Smooth muscle cell (in vitro differentiated cells): ENCODE results near the gene HS1BP3. TPM values are rescaled to one million over a fixed set of nuclear protein-coding genes. Genes with fewer than 3 reads are reported as not detected.

Source experiments
- DNase-seq: peaks from one replicate; lab custom pipeline; 2025; ENCODE audit not compliant: unreplicated experiment; lab: John Stamatoyannopoulos, UW
- H2AFZ ChIP-seq: fragments of 200-600 bp; sonication (generic); 2 replicates; pipeline ENCODE4 v1.6.0; 2016; ENCODE audit warnings: antibody characterized with exemption, low read depth, mild to moderate bottlenecking
- H3F3A ChIP-seq: fragments of 200-600 bp; sonication (generic); 2 replicates; pipeline ENCODE4 v1.6.0; 2017; ENCODE audit warnings: antibody characterized with exemption, low read depth
- H3K27ac ChIP-seq: fragments of 200-600 bp; sonication (generic); 2 replicates; pipeline ENCODE4 v1.5.1; 2016; ENCODE audit warnings: low read depth, mild to moderate bottlenecking
- H3K27me3 ChIP-seq: fragments of 200-600 bp; sonication (generic); 2 replicates; pipeline ENCODE4 v1.6.1; 2016; ENCODE audit warnings: low read depth, mild to moderate bottlenecking
- H3K36me3 ChIP-seq: fragments of 200-600 bp; sonication (generic); 2 replicates; pipeline ENCODE4 v1.5.1; 2016; ENCODE audit warnings: low read depth
- H3K4me1 ChIP-seq: fragments of 200-600 bp; sonication (generic); 2 replicates; pipeline ENCODE4 v1.5.1; 2016; ENCODE audit warnings: low read depth
- H3K4me2 ChIP-seq: fragments of 200-600 bp; sonication (generic); 2 replicates; pipeline ENCODE4 v1.6.0; 2016; ENCODE audit warnings: mild to moderate bottlenecking
- H3K4me3 ChIP-seq: fragments of 200-600 bp; sonication (generic); 2 replicates; pipeline ENCODE4 v1.5.1; 2016; ENCODE audit warnings: mild to moderate bottlenecking
- H3K79me2 ChIP-seq: fragments of 200-600 bp; sonication (generic); 2 replicates; pipeline ENCODE4 v1.6.0; 2016; ENCODE audit warnings: low read depth, mild to moderate bottlenecking
- H3K9ac ChIP-seq: fragments of 200-600 bp; sonication (generic); 2 replicates; pipeline ENCODE4 v1.6.0; 2016; ENCODE audit warnings: low read depth
- H3K9me3 ChIP-seq: fragments of 200-600 bp; sonication (generic); replicated peaks from 2 replicates; pipeline ENCODE4 v1.5.1; 2016; ENCODE audit warnings: low read depth
- H4K20me1 ChIP-seq: fragments of 200-600 bp; sonication (generic); 2 replicates; pipeline ENCODE4 v1.6.0; 2016; ENCODE audit warnings: low read depth
- CTCF ChIP-seq: fragments of 200-600 bp; sonication (generic); IDR thresholded peaks from 2 replicates; pipeline ENCODE4 v1.5.1; 2017; ENCODE audit warnings: borderline replicate concordance, mild to moderate bottlenecking, antibody characterized with exemption; ENCODE audit not compliant: insufficient read depth, poor library complexity, severe bottlenecking
- WGBS: methylation state at CpG from one replicate; pipeline ENCODE4 v1.1.7; 2016; ENCODE audit warnings: low lambda C conversion rate; 5-methylcytosine and 5-hydroxymethylcytosine counted together
- polyA plus RNA-seq: library from polyadenylated mRNA; unstranded; fragments of >200 nt; fragmentation: Nextera tagmentation; extraction: Ambion mirVana; gene quantifications from 2 replicates; pipeline ENCODE4 v1.2.1, GENCODE V29; 2016
- total RNA-seq: library from RNA; depleted of rRNA; stranded (reverse); fragments of >200 nt; gene quantifications from 2 replicates; pipeline ENCODE4 v1.2.3, GENCODE V29; 2014

The HS1BP3 gene
- total and polyA plus RNA-seq, 2 experiments from 2014 or later: 9.3 to 20.4 TPM

DNA sequence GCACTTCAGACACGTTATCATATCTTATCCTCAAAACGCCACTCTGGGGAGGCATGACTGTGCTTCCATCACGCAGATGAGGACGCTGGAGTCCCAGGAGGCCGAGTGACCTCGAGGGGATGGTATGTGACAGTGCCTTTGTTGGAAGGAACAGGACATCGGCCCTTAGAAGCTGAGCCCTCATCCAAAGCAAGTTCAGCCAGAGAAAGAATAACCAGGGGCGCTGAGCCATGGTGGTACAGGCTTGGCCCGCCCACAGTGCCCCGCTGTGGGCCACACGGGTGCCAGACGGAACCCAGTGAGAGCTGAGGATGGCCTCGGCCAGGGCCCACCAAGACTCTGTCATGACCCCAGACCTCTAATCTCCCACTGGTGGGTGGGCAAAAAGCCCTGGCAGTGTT lies 31.3 kb downstream of the HS1BP3 start:
- no peak overlapping the region for H2AFZ ChIP-seq
- no peak for DNase-seq
- peaks cover 21% of the 10 kb centered on the region for H3F3A ChIP-seq
- no peak overlapping the region for H3K9ac ChIP-seq
- no peak for TF ChIP-seq CTCF
- 61% methylated on average over 13 of the region's 13 CpGs for WGBS
- H3K79me2 ChIP-seq: no peaks in the 10 kb centered on the region
- no peaks in the 10 kb centered on the region for H3K27me3 ChIP-seq
- no peaks in the 10 kb centered on the region for H4K20me1 ChIP-seq
- peaks cover 24% of the 10 kb centered on the region for H3K4me1 ChIP-seq
- no peak overlapping the region for H3K4me3 ChIP-seq
- no peaks in the 10 kb centered on the region for H3K9me3 ChIP-seq
- peak overlapping the region; percentile 94 for H3K27ac ChIP-seq
- H3K4me2 ChIP-seq: no peak overlapping the region
- H3K36me3 ChIP-seq: no peaks in the 10 kb centered on the region

DNA sequence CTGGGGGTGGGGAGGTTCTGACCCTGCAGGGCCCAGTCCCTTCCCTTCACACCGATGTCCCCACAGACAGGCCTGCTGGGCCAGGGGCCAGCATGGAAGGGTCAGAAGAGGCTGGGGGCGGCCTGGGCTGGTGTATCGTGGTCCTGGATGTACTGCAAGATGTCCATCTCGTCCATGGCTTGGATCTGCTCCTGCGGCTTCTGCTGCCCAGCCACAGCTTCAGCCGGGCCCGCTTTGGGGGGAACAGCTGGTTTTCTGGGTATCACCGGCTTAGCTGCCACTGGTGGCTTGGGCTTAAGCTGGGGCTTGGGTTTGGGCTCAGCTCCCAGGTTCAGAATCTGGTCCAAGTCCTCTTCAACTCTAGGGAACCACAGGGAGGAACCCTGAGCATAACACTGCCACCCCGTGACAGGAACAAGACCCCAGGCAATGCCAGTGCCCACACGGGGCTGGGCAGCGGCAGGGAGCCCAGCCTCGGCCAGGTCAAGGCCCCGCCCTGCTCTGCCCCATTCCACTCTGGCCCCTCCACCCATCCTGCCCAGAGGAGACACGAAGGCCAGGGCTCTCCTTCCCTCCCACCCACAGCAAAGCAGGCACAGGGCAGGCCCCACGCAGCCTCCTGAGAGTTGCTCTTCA lies 31.9 kb downstream of the HS1BP3 start:
- no peak for DNase-seq
- peak overlapping the region; percentile 75 for H3K9ac ChIP-seq
- H3K27me3 ChIP-seq: no peaks in the 10 kb centered on the region
- no peak overlapping the region for H3K4me2 ChIP-seq
- no peak overlapping the region for H3K4me3 ChIP-seq
- peak overlapping the region; percentile 94 for H3K27ac ChIP-seq
- no peaks in the 10 kb centered on the region for H4K20me1 ChIP-seq
- TF ChIP-seq CTCF: no peak
- peaks cover 29% of the 10 kb centered on the region for H3K4me1 ChIP-seq
- WGBS: 88% methylated on average over 15 of the region's 15 CpGs
- H2AFZ ChIP-seq: no peak overlapping the region
- no peaks in the 10 kb centered on the region for H3K79me2 ChIP-seq
- no peaks in the 10 kb centered on the region for H3K9me3 ChIP-seq
- H3F3A ChIP-seq: peaks cover 21% of the 10 kb centered on the region
- H3K36me3 ChIP-seq: no peaks in the 10 kb centered on the region

GRCh38 chr2:20618468-20618885 lies 32.4 kb downstream of the HS1BP3 start:
- peak overlapping the region; percentile 75 for H3K9ac ChIP-seq
- peaks cover 21% of the 10 kb centered on the region for H3F3A ChIP-seq
- WGBS: 73% methylated on average over 9 of the region's 10 CpGs
- H3K4me3 ChIP-seq: no peak overlapping the region
- H3K9me3 ChIP-seq: no peaks in the 10 kb centered on the region
- TF ChIP-seq CTCF: no peak
- peak overlapping the region; percentile 68 for H3K4me2 ChIP-seq
- no peak for DNase-seq
- no peaks in the 10 kb centered on the region for H3K27me3 ChIP-seq
- peak overlapping the region; percentile 94 for H3K27ac ChIP-seq
- no peaks in the 10 kb centered on the region for H3K36me3 ChIP-seq
- no peaks in the 10 kb centered on the region for H3K79me2 ChIP-seq
- H4K20me1 ChIP-seq: no peaks in the 10 kb centered on the region
- peaks cover 30% of the 10 kb centered on the region for H3K4me1 ChIP-seq
- H2AFZ ChIP-seq: peak overlapping the region; percentile 19

GRCh38 chr2:20617892-20618467 lies 32.9 kb downstream of the HS1BP3 start:
- Histone ChIP-seq H3K36me3 (no peaks in the 10 kb centered on the region), H3K9me3 (no peaks in the 10 kb centered on the region), H3F3A (peaks cover 21% of the 10 kb centered on the region), H3K27me3 (no peaks in the 10 kb centered on the region), H4K20me1 (no peaks in the 10 kb centered on the region), H3K27ac (peak overlapping the region; percentile 94), H3K4me2 (peak overlapping the region; percentile 68), H3K79me2 (no peaks in the 10 kb centered on the region), H3K4me1 (peaks cover 30% of the 10 kb centered on the region), H2AFZ (peak overlapping the region; percentile 19), H3K4me3 (no peak overlapping the region), H3K9ac (peak overlapping the region; percentile 75)
- 41% methylated on average over 14 of the region's 14 CpGs for WGBS
- peak; percentile 20 for TF ChIP-seq CTCF
- peak; percentile 84 for DNase-seq
